ENCODE measurements around the gene MMEL1. TPM values are rescaled to one million over a fixed set of nuclear protein-coding genes. Genes with fewer than 3 reads are reported as not detected.
"Not testable (repeated sequence)": the region's sequence is repeated elsewhere in the genome, so short reads cannot be mapped to it uniquely, and the experiment has no call there.

The MMEL1 gene, protein sequence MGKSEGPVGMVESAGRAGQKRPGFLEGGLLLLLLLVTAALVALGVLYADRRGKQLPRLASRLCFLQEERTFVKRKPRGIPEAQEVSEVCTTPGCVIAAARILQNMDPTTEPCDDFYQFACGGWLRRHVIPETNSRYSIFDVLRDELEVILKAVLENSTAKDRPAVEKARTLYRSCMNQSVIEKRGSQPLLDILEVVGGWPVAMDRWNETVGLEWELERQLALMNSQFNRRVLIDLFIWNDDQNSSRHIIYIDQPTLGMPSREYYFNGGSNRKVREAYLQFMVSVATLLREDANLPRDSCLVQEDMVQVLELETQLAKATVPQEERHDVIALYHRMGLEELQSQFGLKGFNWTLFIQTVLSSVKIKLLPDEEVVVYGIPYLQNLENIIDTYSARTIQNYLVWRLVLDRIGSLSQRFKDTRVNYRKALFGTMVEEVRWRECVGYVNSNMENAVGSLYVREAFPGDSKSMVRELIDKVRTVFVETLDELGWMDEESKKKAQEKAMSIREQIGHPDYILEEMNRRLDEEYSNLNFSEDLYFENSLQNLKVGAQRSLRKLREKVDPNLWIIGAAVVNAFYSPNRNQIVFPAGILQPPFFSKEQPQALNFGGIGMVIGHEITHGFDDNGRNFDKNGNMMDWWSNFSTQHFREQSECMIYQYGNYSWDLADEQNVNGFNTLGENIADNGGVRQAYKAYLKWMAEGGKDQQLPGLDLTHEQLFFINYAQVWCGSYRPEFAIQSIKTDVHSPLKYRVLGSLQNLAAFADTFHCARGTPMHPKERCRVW
- not detected in 2 replicates for total RNA-seq (2014; rRNA removed; shearing (Covaris generic); ENCODE audit: low replicate concordance)

DNA sequence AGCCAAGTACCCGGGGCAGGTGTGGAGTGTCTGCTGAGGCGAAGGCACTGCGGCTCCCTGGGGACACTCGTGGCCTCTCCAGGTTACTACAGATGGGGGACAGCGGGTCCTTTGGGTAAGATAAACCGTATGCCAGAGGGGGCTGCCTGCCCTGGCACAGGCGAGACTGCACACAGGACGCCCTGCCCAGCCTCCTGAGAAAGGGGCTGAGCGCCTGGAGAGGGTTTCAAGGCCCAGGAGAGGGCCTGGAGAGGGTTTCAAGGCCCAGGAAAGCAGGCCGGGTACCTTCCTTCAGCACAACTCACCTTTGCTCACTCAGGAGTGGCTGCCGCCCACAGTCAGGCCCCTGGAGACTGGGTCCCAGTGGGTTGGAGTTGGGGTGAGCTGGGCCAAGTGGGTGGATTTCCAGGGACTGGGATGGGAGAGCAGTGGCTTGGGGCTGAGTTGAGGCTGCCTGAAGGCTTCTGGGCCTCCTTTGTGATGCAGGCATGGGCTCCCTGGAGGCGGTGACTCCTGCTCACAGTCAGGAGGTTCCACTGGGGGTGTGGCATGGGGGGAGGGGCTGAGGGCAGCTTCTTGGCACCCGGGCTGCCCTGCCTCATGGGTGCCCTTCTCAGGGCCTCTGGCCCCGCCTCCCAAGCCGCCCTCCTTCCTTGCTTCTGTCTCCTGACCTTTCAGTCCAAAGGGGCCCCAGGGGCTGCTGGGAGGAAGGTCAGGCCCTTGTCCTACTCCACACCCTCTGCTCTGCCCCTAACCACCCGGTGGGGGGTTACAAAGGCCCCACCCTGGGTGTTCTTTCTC is at the start of gene MMEL1:
Gene MMEL1 (minus strand): TSS at position 456 of the 801 bp plus-strand sequence. CDS start 3,532 bp downstream, outside the sequence.
- no peak within 1 kb of the TSS for H3K4me3 ChIP-seq

DNA sequence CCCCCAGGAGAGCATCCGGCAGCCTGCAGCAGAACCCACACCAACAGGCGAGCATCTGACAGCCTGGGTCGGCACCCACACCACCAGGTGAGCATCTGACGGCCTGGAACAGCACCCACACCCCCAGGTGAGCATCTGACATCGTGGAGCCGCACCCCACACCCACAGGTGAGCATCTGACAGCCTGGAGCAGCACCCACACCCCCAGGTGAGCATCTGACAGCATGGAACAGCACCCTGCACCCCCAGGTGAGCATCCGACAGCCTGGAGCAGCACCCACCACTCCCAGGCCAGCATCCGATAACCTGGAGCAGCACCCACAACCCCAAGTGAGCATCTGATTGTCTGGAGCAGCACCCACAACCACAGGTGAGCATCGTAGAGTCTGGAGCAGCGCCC is 43.9 kb upstream of the MMEL1 start:
- H3K36me3 ChIP-seq, DNase-seq, H3K9me3 ChIP-seq, H3K4me3 ChIP-seq, H3K27me3 ChIP-seq: not testable (repeated sequence)

More for the DNA sequence above, at the start of gene MMEL1:
- no peak for DNase-seq
- Histone ChIP-seq H3K9me3 (no peaks in the 10 kb centered on the region), H3K27me3 (peaks cover 19% of the 10 kb centered on the region), H3K36me3 (no peaks in the 10 kb centered on the region)

GRCh38 chr1:2671656-2672055 is 38.8 kb upstream of the MMEL1 start:
- H3K36me3 ChIP-seq, H3K4me3 ChIP-seq, H3K9me3 ChIP-seq, DNase-seq, H3K27me3 ChIP-seq: not testable (repeated sequence)

- not testable (repeated sequence) for DNase-seq, H3K4me3 ChIP-seq, H3K9me3 ChIP-seq, H3K36me3 ChIP-seq, H3K27me3 ChIP-seq
These were observed 27.0 kb upstream of the MMEL1 start for GRCh38 chr1:2659806-2660205.

DNA sequence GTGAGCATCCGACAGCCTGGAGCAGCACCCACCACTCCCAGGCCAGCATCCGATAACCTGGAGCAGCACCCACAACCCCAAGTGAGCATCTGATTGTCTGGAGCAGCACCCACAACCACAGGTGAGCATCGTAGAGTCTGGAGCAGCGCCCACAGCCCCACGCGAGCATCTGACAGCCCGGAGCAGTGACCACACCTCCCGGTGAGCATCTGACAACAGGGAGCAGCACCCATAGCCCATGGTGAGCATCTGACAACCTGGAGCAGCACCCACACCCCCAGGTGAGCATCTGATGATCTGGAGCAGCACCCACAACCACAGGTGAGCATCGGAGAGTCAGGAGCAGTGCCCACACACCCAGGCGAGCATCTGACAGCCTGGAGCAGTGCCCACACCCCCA is 25.1 kb upstream of the MMEL1 start:
- not testable (repeated sequence) for H3K27me3 ChIP-seq, DNase-seq, H3K4me3 ChIP-seq, H3K9me3 ChIP-seq, H3K36me3 ChIP-seq

DNA sequence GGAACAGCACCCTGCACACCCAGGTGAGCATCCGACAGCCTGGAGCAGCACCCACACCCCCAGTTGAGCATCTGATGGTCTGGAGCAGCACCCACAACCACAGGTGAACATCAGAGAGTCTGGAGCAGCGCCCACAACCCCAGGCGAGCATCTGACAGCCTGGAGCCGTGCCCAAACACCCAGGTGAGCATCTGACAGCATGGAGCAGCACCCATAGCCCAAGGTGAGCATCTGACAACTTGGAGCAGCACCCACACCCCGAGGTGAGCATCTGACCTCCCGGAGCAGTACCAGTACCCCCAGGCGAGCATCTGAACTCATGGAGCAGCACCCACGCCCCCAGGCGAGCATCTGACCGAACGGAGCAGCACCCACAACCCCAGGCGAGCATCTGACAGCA is 24.3 kb upstream of the MMEL1 start:
- not testable (repeated sequence) for DNase-seq

DNA sequence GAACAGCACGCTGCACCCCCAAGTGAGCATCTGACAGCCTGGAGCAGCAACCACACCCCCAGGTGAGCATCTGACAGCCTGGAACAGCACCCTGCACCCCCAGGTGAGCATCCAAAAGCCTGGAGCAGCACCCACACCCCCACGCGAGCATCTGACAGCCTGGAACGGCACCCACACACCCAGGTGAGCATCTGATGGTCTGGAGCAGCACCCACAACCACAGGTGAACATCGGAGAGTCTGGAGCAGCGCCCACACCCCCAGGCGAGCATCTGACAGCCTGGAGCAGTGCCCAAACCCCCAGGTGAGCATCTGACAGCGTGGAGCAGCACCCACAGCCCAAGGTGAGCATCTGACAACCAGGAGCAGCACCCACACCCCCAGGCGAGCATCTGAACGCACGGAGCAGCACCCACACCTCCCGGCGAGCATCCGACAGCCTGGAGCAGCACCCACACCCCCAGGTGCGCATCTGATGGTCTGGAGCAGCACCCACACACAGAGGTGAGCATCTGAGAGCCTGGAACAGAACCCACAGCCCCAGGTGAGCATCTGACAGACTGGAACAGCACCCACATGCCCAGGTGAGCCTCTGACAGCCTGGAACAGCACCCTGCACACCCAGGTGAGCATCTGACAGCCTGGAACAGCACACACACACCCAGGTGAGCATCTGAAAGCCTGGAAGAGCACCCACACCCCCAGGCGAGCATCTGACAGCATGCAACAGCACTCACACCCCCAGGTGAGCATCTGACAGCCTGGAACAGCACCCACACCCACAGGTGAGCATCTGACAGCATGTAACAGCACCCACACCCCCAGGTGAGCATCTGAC is 23.0 kb upstream of the MMEL1 start:
- H3K9me3 ChIP-seq, H3K36me3 ChIP-seq, H3K27me3 ChIP-seq, H3K4me3 ChIP-seq: not testable (repeated sequence)
- DNase-seq, result peak; percentile 24

More for the DNA sequence above, 24.3 kb upstream of the MMEL1 start:
- H3K36me3 ChIP-seq, H3K27me3 ChIP-seq, H3K9me3 ChIP-seq, H3K4me3 ChIP-seq: not testable (repeated sequence)

DNA sequence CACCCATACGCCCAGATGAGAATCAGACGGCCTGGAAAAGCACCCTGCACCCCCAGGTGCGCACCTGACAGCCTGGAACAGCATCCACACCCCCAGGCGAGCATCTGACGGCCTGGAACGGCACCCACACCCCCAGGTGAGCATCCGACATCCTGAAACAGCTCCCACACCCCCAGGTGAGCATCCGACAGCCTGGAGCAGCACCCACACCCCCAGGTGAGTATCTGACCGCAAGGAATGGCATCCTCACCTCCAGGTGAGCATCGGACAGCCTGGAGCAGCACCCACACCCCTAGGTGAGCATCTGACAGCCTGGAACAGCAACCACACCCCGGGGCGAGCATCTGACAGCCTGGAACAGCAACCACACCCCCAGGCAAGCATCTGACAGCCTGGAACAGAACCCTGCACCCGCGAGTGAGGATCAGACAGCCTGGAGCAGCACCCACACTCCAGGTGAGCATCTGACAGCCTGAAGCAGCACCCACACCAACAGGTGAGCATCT is 21.7 kb upstream of the MMEL1 start:
- DNase-seq, H3K4me3 ChIP-seq, H3K36me3 ChIP-seq: not testable (repeated sequence)

DNA sequence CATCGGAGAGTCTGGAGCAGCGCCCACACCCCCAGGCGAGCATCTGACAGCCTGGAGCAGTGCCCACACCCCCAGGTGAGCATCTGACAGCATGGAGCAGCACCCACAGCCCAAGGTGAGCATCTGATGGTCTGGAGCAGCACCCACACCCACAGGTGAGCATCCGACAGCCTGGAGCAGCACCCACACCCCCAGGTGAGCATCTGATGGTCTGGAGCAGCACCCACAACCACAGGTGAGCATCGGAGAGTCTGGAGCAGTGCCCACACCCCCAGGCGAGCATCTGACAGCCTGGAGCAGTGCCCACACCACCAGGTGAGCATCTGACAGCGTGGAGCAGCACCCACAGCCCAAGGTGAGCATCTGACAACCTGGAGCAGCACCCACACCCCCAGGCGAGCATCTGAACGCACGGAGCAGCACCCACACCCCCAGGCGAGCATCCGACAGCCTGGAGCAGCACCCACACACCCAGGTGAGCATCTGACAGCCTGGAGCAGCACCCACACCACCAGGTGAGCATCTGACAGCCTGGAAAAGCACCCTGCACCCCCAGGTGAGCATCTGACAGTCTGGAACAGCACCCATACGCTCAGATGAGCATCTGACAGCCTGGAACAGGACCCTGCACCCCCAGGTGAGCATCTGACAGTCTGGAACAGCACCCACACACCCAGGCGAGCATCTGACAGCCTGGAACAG is 21.1 kb upstream of the MMEL1 start:
- H3K36me3 ChIP-seq, H3K9me3 ChIP-seq, H3K27me3 ChIP-seq, H3K4me3 ChIP-seq: not testable (repeated sequence)
- DNase-seq, result peak; percentile 43

More for the DNA sequence above, 21.7 kb upstream of the MMEL1 start:
- not testable (repeated sequence) for H3K27me3 ChIP-seq, H3K9me3 ChIP-seq

- peak; percentile 32 for DNase-seq
- not testable (repeated sequence) for H3K4me3 ChIP-seq, H3K27me3 ChIP-seq
These were observed 20.2 kb upstream of the MMEL1 start for GRCh38 chr1:2652926-2653571.

DNA sequence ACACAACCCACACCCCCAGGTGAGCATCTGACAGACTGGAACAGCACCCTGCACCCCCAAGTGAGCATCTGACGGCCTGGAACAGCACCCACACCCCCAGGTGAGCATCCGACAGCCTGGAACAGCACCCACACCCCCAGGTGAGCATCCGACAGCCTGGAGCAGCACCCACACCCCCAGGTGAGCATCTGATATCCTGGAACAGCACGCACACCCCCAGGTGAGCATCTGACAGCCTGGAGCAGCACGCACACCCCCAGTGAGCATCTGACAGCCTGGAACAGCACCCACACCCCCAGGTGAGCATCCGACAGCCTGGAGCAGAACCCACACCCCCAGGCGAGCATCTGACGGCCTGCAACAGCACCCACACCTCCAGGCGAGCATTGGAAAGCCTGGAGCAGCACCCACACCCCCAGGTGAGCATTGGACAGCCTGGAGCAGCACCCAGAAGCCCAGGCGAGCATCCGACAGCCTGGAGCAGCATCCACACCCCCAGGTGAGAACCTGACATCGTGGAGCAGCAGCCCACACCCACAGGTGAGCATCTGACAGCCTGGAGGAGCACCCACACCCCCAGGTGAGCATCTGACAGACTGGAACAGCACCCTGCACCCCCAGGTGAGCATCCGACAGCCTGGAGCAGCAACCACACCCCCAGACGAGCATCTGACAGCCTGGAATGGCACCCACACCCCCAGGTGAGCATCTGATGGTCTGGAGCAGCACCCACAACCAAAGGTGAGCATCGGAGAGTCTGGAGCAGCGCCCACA is 19.5 kb upstream of the MMEL1 start:
- H3K9me3 ChIP-seq, H3K36me3 ChIP-seq, H3K27me3 ChIP-seq, H3K4me3 ChIP-seq, DNase-seq: not testable (repeated sequence)

More at GRCh38 chr1:2652926-2653571, 20.2 kb upstream of the MMEL1 start:
- not testable (repeated sequence) for H3K36me3 ChIP-seq, H3K9me3 ChIP-seq

- DNase-seq, result no peak
- Histone ChIP-seq H3K27me3 (no peaks in the 10 kb centered on the region), H3K9me3 (peaks cover 8% of the 10 kb centered on the region), H3K4me3 (no peak overlapping the region), H3K36me3 (no peaks in the 10 kb centered on the region)
These were observed 18.3 kb upstream of the MMEL1 start for GRCh38 chr1:2650967-2651645.

DNA sequence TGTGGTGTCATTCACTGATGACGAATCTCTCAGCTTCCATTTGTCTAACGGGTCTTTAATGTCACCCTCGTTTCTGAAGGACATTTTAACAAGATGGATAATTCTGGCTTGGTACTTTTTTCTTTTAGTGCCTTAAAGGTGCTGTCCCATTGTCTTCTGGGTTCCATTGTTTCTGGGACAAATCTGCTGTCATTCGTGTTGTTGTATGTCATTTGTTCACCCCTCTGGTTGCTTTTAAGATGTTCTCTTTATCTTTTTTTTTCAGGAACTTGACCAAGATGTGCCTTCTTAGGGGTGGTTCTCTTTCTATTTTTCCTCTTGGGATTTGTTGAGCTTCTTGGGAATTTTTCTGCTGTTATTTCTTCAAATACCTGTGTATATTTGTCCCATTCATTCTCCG is 14.0 kb upstream of the MMEL1 start:
- Histone ChIP-seq H3K9me3 (peaks cover 8% of the 10 kb centered on the region), H3K4me3 (no peak overlapping the region), H3K36me3 (no peaks in the 10 kb centered on the region), H3K27me3 (no peaks in the 10 kb centered on the region)
- DNase-seq, result no peak

- Histone ChIP-seq H3K36me3 (no peaks in the 10 kb centered on the region), H3K27me3 (no peaks in the 10 kb centered on the region), H3K4me3 (no peak overlapping the region), H3K9me3 (peaks cover 8% of the 10 kb centered on the region)
- DNase-seq, result no peak
These were observed 13.0 kb upstream of the MMEL1 start for GRCh38 chr1:2645776-2646175.

Measured in MG63 (cell line).